GM19455 (cell line): ENCODE measurements around the gene LTB.
"Not testable (repeated sequence)": the region's sequence is repeated elsewhere in the genome, so short reads cannot be mapped to it uniquely, and the experiment has no call there.

Experiments
- ATAC-seq: cut with Tn5 transposase; IDR thresholded peaks from one replicate; pipeline ENCODE4 v1.9.1; 2021; ENCODE audit not compliant: unreplicated experiment

The LTB gene

GRCh38 chr6:31556307-31556706 is 25.9 kb downstream of the LTB start:
- no peak for ATAC-seq

- not testable (repeated sequence) for ATAC-seq
Observed at GRCh38 chr6:31551371-31551770, 30.9 kb downstream of the LTB start.

GRCh38 chr6:31548544-31548873 is 33.7 kb downstream of the LTB start:
- ATAC-seq: no peak

- no peak for ATAC-seq
Observed at GRCh38 chr6:31547727-31548543, 34.3 kb downstream of the LTB start.

- ATAC-seq: peak; percentile 63
Observed at GRCh38 chr6:31546958-31547726, 35.1 kb downstream of the LTB start, which contains the start of gene NFKBIL1. TSS of gene NFKBIL1 (plus strand) at chr6:31547608. CDS start at chr6:31547695, 87 bp downstream.

GRCh38 chr6:31546339-31546957 is 35.8 kb downstream of the LTB start, which contains the start of gene ATP6V1G2:
TSS of gene ATP6V1G2 (minus strand) at chr6:31546608. CDS start at chr6:31546559, 49 bp downstream.
- ATAC-seq: no peak

GRCh38 chr6:31545291-31545690 is 36.9 kb downstream of the LTB start:
- ATAC-seq: no peak

GRCh38 chr6:31544676-31545075 is 37.5 kb downstream of the LTB start:
- ATAC-seq: no peak

- no peak for ATAC-seq
Observed at GRCh38 chr6:31543639-31544038, 38.6 kb downstream of the LTB start.

GRCh38 chr6:31541658-31542521 is 40.3 kb downstream of the LTB start, which contains the start of gene DDX39B:
TSS of gene DDX39B (minus strand) at chr6:31542003. CDS start at chr6:31540532, 1,471 bp downstream.
- peak; percentile 70 for ATAC-seq

- no peak for ATAC-seq
Observed at GRCh38 chr6:31541059-31541657, 41.1 kb downstream of the LTB start.

- no peak for ATAC-seq
Observed at GRCh38 chr6:31540640-31541039, 41.6 kb downstream of the LTB start.

- ATAC-seq: no peak
Observed at GRCh38 chr6:31538805-31539400, 43.3 kb downstream of the LTB start.

GRCh38 chr6:31535538-31536324 is 46.5 kb downstream of the LTB start:
- ATAC-seq: no peak

GRCh38 chr6:31534521-31535040 is 47.6 kb downstream of the LTB start:
- no peak for ATAC-seq

GRCh38 chr6:31534011-31534410 is 48.2 kb downstream of the LTB start:
- ATAC-seq: no peak

- ATAC-seq: no peak
Observed at GRCh38 chr6:31533455-31533841, 48.8 kb downstream of the LTB start.

- ATAC-seq: no peak
Observed at GRCh38 chr6:31532644-31533454, 49.4 kb downstream of the LTB start.
